ENCODE measurements around the gene ZSCAN21. TPM values are rescaled to one million over a fixed set of nuclear protein-coding genes. Genes with fewer than 3 reads are reported as not detected.

The ZSCAN21 gene
- total and polyA plus RNA-seq, 12 donors, result 5.4 to 10.0 (median 6.9) TPM

DNA sequence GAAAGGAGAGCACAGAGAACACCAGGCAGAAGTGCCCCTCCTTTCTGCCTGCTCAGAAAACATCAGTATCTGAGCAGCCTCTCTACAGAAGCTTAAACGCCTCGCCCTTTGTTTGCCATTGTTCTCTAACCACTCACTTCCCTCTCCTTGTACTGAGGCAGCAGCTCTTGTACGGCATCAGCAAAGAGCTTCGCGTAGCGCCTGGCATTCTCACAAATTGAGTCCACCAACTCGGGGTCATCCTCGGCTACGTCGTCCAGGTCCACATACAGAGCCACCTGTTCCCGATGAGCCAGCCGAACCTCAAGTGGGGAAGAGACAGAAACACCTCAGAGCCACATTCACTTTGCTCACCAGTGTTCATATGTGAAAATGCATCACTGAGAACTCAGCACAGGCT, 49.9 kb downstream of the ZSCAN21 start:
- TF ChIP-seq, protein P1, sequence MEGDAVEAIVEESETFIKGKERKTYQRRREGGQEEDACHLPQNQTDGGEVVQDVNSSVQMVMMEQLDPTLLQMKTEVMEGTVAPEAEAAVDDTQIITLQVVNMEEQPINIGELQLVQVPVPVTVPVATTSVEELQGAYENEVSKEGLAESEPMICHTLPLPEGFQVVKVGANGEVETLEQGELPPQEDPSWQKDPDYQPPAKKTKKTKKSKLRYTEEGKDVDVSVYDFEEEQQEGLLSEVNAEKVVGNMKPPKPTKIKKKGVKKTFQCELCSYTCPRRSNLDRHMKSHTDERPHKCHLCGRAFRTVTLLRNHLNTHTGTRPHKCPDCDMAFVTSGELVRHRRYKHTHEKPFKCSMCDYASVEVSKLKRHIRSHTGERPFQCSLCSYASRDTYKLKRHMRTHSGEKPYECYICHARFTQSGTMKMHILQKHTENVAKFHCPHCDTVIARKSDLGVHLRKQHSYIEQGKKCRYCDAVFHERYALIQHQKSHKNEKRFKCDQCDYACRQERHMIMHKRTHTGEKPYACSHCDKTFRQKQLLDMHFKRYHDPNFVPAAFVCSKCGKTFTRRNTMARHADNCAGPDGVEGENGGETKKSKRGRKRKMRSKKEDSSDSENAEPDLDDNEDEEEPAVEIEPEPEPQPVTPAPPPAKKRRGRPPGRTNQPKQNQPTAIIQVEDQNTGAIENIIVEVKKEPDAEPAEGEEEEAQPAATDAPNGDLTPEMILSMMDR (IDR thresholded peaks at IDR 0.05), result no peak
- ATAC-seq, result no peak
- Histone ChIP-seq H3K27me3 (no peaks in the 10 kb centered on the region), H3K4me1 (peaks cover 3 to 32% (median 27%) of the 10 kb centered on the region in 9 donors), H3K9me3 (no peaks in the 10 kb centered on the region), H3K4me3 (peak overlapping the region; percentile 57 to 89 (median 78)), H3K27ac (peak overlapping the region in 4 of 10 donors; percentile 93 to 97 (median 94)), H3K36me3 (peaks cover 0 to 69% (median 48%) of the 10 kb centered on the region in 9 donors)
- WGBS, 2 donors, result 67% methylated on average over 12 of the region's 12 CpGs
- intact Hi-C loops (cut with DNase I), result no loop called here
- no peak for DNase-seq

DNA sequence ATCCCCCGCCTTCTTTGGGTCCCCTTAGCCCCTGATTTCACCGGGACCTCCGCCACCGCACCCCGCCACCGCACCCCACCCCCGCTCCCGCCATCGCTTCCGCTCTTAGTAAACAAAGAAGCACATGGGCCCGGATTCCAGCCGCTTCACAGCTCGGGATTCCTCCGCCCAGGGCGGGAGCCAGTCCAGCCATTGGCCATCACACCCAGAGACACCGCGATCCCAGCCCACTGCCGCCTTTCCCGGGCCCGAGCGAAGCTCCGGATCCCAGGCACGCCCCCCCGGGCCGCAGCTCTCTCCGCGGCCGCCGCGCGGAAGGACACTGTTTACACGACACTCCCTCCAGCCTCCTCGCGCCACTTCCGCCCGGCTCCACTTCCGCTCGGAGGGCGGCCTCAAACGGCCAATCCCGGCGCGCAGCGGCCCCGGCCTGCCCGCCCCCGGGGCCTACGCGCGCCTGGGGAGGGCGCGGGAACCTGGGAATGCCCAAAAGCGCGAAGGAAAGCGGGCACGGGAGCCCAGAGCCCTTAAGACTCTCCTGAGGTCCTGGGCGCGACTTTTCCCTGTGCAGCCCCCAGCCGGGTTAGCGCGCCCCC, 50.9 kb downstream of the ZSCAN21 start:
- peak overlapping the region; percentile 81 to 97 (median 93) for H3K27ac ChIP-seq
- intact Hi-C loops (cut with DNase I), result loop anchor here in 4 of 10 donors (1.0 to 2.0 kb wide), 3 partner anchors 18 to 52 kb away; partner anchors contain the start of genes CNPY4 (in 3 of the 4), TAF6 (in 3 of the 4) and ZSCAN21 (in 3 of the 4)
- ATAC-seq (peak; percentile 88 to 95 (median 93)), DNase-seq (peak; percentile 93 to 95)
- H3K36me3 ChIP-seq, result peaks cover 0 to 69% (median 43%) of the 10 kb centered on the region in 9 donors
- H3K27me3 ChIP-seq, result no peaks in the 10 kb centered on the region
- H3K9me3 ChIP-seq, result no peaks in the 10 kb centered on the region
- 0% methylated on average over 58 to 61 of the region's 61 CpGs for WGBS, 2 donors
- H3K4me3 ChIP-seq, result peak overlapping the region; percentile 57 to 89 (median 78)
- H3K4me1 ChIP-seq, result peaks cover 3 to 32% (median 26%) of the 10 kb centered on the region in 9 donors
- TF ChIP-seq, protein P1 (IDR thresholded peaks at IDR 0.05), result no peak

DNA sequence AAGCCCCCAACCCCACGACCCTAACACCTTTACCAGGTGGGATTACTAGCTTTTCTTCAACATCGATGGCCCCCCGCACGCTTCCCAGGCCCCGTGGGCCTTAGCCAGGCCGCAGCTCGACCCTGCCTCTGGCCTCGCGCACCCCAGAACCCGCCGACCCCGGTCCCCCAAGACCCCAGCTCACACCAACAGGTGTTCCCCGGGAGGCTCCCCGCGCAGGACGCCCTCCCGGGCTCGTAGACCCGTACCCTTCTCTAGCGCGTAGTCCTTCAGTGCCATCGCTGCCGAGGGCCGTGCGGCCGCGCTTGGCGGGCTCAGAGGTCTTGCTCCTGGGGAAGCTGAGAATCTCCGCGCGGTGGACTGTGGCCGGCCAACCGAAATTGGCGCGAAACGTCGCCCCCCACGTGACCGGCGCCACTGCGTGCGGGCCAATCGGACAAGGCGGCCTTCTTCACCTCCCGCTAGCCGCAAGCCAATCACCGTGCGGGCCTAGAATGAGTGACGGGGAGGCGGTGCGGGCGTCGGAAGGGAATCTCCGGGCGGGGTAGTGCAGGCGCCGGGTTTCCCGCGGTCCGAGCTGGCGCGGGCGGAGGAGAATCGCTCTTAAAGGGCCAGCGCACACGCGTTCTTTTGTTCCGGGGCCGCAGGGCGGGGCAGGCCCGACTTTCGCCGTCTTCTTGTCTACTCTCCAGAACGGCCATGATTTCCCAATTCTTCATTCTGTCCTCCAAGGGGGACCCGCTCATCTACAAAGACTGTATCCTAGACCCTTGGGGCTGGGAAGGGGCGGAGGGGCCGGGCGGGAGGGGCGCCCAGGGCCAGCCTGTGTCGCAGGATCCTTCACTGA, 51.7 kb downstream of the ZSCAN21 start, which contains the start of the genes AP4M1 and MCM7:
AP4M1 (plus strand) TSS at position 628 of the 847 bp plus-strand sequence; CDS start at position 700, 72 bp downstream.
MCM7 (minus strand) TSS at position 382 of the 847 bp plus-strand sequence; CDS start at position 279, 103 bp downstream.
- H3K4me1 ChIP-seq, result peaks cover 3 to 32% (median 26%) of the 10 kb centered on the region in 9 donors
- peaks cover 0 to 69% (median 43%) of the 10 kb centered on the region in 9 donors for H3K36me3 ChIP-seq
- H3K27ac ChIP-seq, result peak within 1 kb of the TSS; percentile 81 to 97 (median 93)
- intact Hi-C loops (cut with DNase I), result loop anchor here in 4 of 10 donors (1.0 to 2.0 kb wide), 3 partner anchors 18 to 52 kb away; partner anchors contain the start of genes CNPY4 (in 3 of the 4), TAF6 (in 3 of the 4) and ZSCAN21 (in 3 of the 4)
- DNase-seq, result peak; percentile 99
- ATAC-seq, result peak; percentile 94 to 97 (median 96)
- H3K9me3 ChIP-seq, result no peaks in the 10 kb centered on the region
- WGBS, 2 donors, result 0 to 1% methylated on average over 79 to 80 of the region's 80 CpGs
- no peaks in the 10 kb centered on the region for H3K27me3 ChIP-seq
- TF ChIP-seq, protein P1 (IDR thresholded peaks at IDR 0.05), result no peak
- peak within 1 kb of the TSS; percentile 57 to 89 (median 78) for H3K4me3 ChIP-seq
